Peyer's patch (tissue), 4 donors: ENCODE measurements around the gene C11orf58. TPM values are rescaled to one million over a fixed set of nuclear protein-coding genes. Genes with fewer than 3 reads are reported as not detected.

Experiments
- DNase-seq, 3 donors: peaks; one replicate each; pipeline ENCODE4 v3.0.0-alpha.2; 2017 to 2019
- H3K27ac ChIP-seq, 4 donors: fragments of 200-600 bp; sonication (generic); one replicate each; pipeline ENCODE4 v1.5.1; 2016 to 2019
- H3K27me3 ChIP-seq, 2 donors: fragments of 200-600 bp; sonication (generic); one replicate each; pipeline ENCODE4 v1.5.1; 2019
- H3K36me3 ChIP-seq, 3 donors: fragments of 200-600 bp; sonication (generic); one replicate each; pipeline ENCODE4 v1.5.1; 2016 to 2019
- H3K4me1 ChIP-seq, 4 donors: fragments of 200-600 bp; sonication (generic); one replicate each; pipeline ENCODE4 v1.5.1; 2016 to 2019
- H3K4me3 ChIP-seq, 4 donors: fragments of 200-600 bp; sonication (generic); 1 replicate in 3 of 4; 2 replicates in 1 of 4; pipeline ENCODE4 v1.5.1; 2016 to 2019; ENCODE audit warnings: mild to moderate bottlenecking in 1 of 4
- H3K9me3 ChIP-seq, 4 donors: fragments of 200-600 bp; sonication (generic); one replicate each; pipeline ENCODE4 v1.5.1; 2016 to 2019; ENCODE audit warnings: mild to moderate bottlenecking in 1 of 4
- CTCF ChIP-seq, 6 experiments: fragments of 450-650 bp in 4 of 6; fragments of 200-600 bp in 2 of 6; sonication (generic) in 1 of 6; IDR thresholded peaks; one replicate each; pipeline ENCODE4 v1.5.1; 2017 to 2019; ENCODE audit warnings: antibody characterized with exemption in 6 of 6, mild to moderate bottlenecking in 3 of 6, moderate library complexity in 1 of 6
- POLR2A ChIP-seq, 2 donors: fragments of 450-650 bp; IDR thresholded peaks; one replicate each; pipeline ENCODE4 v1.5.1; 2017; ENCODE audit warnings: antibody characterized with exemption in 2 of 2, mild to moderate bottlenecking in 2 of 2, moderate library complexity in 2 of 2
- total RNA-seq, 4 donors: library from RNA; depleted of rRNA; stranded (reverse); fragments of >200 nt; gene quantifications; one replicate each; pipeline ENCODE4 v1.1.0, GENCODE V29; 2016

The C11orf58 gene
- total RNA-seq, 4 donors from 2014 or later, result 47.9 to 143 (median 80.3) TPM

- TF ChIP-seq POLR2A (IDR thresholded peaks at IDR 0.05), result no peak
- no peak for TF ChIP-seq CTCF (IDR thresholded peaks at IDR 0.05)
- Histone ChIP-seq H3K27ac (no peak overlapping the region), H3K36me3 (no peaks in the 10 kb centered on the region), H3K4me3 (no peak overlapping the region), H3K9me3 (no peaks in the 10 kb centered on the region), H3K27me3 (no peaks in the 10 kb centered on the region), H3K4me1 (no peaks in the 10 kb centered on the region)
- DNase-seq, result no peak
Measured at GRCh38 chr11:16767957-16768356, 29.5 kb downstream of the C11orf58 start.

GRCh38 chr11:16769386-16769785, 30.9 kb downstream of the C11orf58 start:
- peaks cover 0 to 5% (median 0%) of the 10 kb centered on the region in 3 donors for H3K36me3 ChIP-seq
- no peaks in the 10 kb centered on the region for H3K27me3 ChIP-seq
- H3K4me1 ChIP-seq, result no peaks in the 10 kb centered on the region
- no peak overlapping the region for H3K4me3 ChIP-seq
- TF ChIP-seq POLR2A (IDR thresholded peaks at IDR 0.05), result no peak
- TF ChIP-seq CTCF (IDR thresholded peaks at IDR 0.05), result no peak
- no peak for DNase-seq
- no peaks in the 10 kb centered on the region for H3K9me3 ChIP-seq
- H3K27ac ChIP-seq, result no peak overlapping the region

- no peak for TF ChIP-seq POLR2A (IDR thresholded peaks at IDR 0.05)
- no peak for TF ChIP-seq CTCF (IDR thresholded peaks at IDR 0.05)
- no peaks in the 10 kb centered on the region for H3K27me3 ChIP-seq
- no peak overlapping the region for H3K4me3 ChIP-seq
- no peak for DNase-seq
- H3K4me1 ChIP-seq, result no peaks in the 10 kb centered on the region
- no peaks in the 10 kb centered on the region for H3K9me3 ChIP-seq
- no peak overlapping the region for H3K27ac ChIP-seq
- peaks cover 0 to 5% (median 0%) of the 10 kb centered on the region in 3 donors for H3K36me3 ChIP-seq
Measured at GRCh38 chr11:16770016-16770415, 31.6 kb downstream of the C11orf58 start.

GRCh38 chr11:16771350-16772140, 33.1 kb downstream of the C11orf58 start:
- H3K27me3 ChIP-seq, result no peaks in the 10 kb centered on the region
- H3K36me3 ChIP-seq, result peaks cover 0 to 11% (median 0%) of the 10 kb centered on the region in 3 donors
- H3K9me3 ChIP-seq, result no peaks in the 10 kb centered on the region
- H3K4me3 ChIP-seq, result no peak overlapping the region
- H3K27ac ChIP-seq, result no peak overlapping the region
- no peak for DNase-seq
- no peaks in the 10 kb centered on the region for H3K4me1 ChIP-seq
- TF ChIP-seq CTCF (IDR thresholded peaks at IDR 0.05), result no peak
- no peak for TF ChIP-seq POLR2A (IDR thresholded peaks at IDR 0.05)

GRCh38 chr11:16772141-16772512, 33.7 kb downstream of the C11orf58 start:
- no peaks in the 10 kb centered on the region for H3K9me3 ChIP-seq

More at GRCh38 chr11:16772141-16772512, 33.7 kb downstream of the C11orf58 start:
- Histone ChIP-seq H3K4me1 (no peaks in the 10 kb centered on the region), H3K36me3 (peaks cover 0 to 11% (median 0%) of the 10 kb centered on the region in 3 donors), H3K4me3 (no peak overlapping the region), H3K27me3 (no peaks in the 10 kb centered on the region), H3K27ac (no peak overlapping the region)
- TF ChIP-seq CTCF (IDR thresholded peaks at IDR 0.05) (no peak), POLR2A (IDR thresholded peaks at IDR 0.05) (no peak)
- DNase-seq, result no peak
